IPS DF 4.7 (cell line): Measurements from ENCODE around the gene THSD4.
"Not testable (repeated sequence)": the region's sequence is repeated elsewhere in the genome, so short reads cannot be mapped to it uniquely, and the experiment has no call there.

Experiments
- DNase-seq: peaks from one replicate; pipeline ENCODE4 v3.0.0-alpha.2; 2013; ENCODE audit warnings: low spot score; ENCODE audit errors: extremely low read depth

THSD4 gene

DNA sequence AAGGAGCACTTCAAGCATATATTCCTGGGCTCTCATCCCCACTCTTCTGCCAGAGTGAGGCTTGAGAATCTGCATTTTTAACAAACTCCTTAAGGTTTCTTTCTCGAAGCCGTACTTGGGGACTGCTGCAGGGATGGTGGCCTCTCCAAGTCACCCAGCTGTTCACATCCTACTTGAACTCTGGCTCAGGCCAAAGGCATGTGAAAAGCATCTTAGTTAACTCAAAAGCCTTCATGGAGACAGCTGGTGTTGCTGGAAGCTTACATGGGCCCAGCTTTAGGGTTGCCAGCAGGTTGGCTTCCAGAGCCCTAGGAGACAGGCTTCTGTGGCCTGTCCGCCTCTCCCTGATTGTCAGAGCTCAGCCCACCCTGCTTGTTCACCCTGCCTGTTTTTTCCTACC lies 139.2 kb downstream of the THSD4 start:
- no peak for DNase-seq

DNA sequence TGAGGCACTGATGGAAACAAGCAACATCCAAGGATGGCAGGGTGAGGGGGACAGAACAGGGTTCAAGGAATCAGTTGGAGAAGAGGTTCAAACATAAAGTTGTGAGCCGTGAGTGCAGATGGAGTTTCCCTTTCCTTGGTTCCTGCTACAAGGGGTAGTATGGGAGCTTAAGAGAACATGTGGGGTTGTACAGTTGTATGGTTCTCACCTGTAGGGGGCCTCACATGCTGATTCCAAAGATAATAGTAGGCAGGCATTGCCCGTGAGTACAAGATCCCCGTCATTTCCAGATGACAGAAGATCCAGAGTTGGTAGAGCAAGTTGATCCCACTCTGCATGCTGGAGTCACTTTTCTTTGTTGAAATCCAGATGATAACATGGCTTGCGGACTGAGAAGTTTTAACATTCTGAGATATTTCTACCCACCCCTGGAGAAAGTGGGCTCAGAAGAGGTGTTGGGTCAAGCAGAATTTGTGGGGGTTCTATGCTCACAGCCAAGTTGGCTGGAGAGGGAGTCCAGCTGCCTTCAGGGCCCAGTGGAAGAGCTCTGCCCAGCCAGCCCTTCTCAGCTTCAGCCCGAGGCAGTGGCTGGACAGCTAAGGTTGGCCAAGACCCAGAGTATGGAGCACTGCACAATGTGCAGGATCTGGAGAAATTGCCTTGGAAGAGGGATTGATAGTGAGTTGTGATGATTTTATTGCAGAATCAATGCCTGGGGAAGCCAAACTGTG lies 141.8 kb downstream of the THSD4 start:
- no peak for DNase-seq

DNA sequence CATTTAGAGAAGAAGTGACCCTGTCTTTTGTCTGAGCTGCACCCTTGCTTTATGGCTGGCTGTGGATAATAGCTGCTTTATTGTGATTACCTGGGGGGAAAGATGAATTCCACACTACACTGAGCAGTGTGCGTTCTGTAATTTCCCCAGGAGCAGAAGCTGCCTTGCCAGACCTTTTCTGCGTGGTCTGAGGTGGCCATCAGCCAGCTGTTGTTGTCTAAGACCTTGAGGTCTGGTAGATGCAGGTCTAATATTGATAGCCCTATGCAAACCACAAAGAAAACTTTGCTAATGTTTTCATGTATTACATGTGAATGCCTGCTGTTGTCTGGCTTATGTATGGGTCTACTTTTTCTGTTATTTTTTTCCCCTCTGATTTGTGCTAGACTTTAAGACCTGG lies 144.6 kb downstream of the THSD4 start:
- DNase-seq: no peak

DNA sequence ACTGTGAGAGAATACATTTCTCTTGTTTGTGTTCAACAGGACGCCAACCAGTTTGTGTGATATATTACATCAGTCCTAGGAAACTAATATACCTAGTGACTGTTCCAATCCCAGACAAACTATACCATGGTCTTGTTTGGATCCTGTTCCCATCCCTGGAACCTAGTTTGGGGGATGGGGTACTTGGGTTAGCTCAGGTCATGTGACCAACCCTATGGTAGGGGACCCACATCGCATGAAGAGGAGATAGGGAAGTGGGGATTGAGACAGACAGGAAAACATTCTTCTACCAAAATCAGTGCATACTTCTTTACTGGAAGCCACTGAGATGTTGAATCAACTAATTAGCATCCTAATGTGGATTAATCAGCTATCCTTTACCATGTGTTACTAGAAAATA lies 146.1 kb downstream of the THSD4 start:
- DNase-seq: no peak

DNA sequence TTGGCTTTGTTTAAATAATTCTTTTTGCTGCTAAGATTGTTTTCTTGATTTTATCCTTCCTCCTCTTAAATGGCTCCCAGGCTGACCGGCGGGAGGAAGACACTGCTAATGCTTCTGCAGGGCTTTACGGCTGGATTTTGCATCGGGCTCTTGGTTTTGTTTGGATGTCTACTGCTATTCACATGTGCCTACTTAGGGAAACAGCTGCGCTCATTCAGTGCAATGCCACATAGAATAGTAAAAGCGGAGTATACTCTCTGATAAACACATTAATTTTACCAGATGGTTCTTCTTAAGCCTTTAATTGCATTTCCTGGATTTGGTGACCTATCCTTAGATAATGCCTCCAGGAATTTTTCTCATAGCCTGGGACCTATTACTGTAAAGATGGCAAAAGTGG lies 146.6 kb downstream of the THSD4 start:
- no peak for DNase-seq

DNA sequence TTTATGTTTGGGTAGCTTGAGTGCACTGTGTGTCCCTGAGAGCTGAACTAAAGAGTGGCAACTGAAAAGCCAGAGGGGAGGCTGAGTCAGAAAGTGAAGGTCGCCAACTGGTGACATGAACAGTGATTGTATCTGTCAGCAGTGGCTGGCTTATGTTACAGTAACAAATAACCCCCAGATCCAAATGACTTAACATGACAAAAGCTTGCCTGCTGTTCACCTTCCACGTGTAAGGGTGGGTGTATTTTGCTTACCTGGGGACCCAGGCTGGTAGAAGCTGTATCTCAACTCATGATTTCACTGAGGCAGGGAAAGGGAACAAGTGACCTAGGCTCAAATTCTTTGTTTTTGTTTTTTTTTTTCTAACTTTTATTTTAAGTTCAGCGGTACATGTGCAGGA lies 147.3 kb downstream of the THSD4 start:
- no peak for DNase-seq

DNA sequence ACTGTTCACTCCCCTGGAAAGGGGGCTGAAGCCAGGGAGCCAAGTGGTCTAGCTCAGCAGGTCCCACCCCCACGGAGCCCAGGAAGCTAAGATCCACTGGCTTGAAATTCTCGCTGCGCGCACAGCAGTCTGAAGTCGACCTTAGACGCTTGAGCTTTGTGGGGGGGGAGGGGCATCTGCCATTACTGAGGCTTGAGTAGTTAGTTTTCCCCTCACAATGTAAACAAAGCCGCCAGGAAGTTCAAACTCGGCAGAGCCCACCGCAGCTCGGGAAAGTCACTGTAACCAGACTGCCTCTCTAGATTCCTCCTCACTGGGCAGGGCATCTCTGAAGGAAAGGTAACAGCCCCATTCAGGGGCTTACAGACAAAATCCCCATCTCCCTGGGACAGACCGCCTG lies 150.3 kb downstream of the THSD4 start:
- not testable (repeated sequence) for DNase-seq

DNA sequence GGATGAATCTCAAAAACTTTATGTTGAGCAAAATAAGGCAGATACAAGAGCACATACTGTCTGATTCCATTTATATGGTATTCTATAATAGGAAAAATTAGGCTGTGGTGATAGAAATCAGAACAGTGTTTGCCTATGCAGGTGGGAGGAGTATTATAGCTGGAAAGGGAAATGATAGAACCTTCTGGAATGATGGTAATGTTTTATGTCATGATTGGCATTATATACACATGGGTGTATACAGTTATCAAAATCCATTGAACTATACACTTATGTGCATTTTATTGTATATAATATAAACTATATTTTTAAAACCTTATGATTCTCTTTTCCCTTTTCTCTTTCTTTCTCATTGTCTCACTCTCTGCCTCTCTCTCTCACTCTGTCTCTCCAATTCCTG lies 156.1 kb downstream of the THSD4 start:
- DNase-seq: no peak

DNA sequence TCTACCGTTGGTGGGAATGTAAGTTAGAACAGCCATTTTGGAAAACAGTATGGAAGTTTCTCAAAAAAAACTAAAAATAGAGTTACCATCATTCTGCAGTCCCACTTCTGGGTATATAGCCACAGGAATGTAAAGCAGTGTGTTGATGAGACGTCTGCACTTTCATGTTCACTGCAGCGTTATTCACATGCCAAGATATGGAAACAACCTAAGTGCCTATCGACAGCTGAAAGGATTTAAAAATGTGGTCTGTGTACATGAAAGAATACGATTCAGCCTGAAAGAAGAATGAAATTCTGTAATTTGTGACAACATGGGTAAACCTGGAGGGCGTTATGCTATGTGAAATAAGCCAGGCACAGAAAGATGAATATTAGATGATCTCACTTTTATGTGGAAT lies 157.7 kb downstream of the THSD4 start:
- DNase-seq: no peak

DNA sequence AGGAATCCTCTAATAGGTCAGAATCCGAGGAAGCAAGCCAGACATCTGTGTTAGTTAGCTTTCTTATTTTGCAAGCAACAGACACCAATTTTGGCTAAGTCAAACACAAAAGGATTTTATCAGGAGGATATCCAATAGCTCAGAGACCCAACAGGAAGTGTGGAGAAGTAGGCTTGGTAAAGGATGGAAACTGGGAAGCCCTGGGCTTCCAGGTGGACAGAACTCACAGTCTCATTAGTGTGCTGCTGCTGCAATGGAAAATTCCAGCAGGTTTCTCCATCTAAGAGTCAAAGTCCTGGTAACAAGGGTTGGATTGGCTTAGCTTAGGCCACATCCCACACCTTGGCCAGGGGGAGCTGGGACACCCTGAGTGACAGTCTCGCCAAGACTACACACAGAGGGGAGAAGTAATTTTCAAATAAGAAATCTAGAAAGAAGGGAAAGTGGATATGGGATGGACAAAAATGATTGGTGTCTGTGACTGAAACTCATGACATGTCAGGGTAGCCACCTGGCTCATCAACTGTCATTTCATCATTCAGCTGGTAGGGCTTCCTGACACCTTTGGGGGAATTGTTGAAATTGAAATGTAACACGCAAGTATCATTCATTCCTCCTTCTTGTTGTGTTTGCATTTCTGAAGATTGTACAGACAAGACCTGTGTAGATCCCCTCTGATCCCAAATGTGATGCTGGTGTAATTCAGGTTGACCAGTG lies 158.6 kb downstream of the THSD4 start:
- no peak for DNase-seq

DNA sequence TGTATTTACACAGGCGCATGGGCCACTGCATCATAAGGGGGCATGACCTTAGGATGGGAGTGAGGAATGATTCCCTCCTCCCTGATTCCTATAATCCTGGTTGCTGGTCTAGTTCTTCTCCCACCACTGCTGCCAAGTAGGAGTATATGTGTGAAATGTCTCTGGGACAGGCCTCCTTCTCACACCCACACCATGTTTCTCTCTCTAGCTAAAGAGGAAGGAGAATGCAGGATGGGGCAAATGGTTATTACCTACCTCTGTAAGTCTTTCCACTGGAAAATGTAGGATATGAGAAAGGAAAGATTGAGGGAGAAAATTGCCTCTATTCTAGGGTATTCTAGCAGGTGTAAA lies 159.2 kb downstream of the THSD4 start:
- DNase-seq: no peak

DNA sequence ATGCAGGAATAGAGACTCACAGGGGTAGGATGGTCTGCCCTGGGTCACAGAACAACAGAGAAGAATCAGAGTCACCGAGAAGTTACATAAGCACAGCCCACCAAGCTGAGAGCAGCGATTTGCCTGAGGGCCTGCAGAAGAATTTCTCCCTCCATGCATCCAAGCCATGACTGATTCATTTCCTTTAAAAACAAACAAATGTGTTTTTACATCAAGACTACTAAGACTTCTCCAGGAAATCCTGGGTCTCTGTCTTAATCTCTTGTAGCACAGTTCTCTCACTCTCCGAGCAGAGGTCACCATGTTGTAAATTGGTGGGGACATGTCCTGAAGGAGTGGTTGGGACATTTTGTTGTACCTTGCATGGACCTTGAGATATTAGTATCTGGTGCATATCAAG lies 159.8 kb downstream of the THSD4 start:
- no peak for DNase-seq

DNA sequence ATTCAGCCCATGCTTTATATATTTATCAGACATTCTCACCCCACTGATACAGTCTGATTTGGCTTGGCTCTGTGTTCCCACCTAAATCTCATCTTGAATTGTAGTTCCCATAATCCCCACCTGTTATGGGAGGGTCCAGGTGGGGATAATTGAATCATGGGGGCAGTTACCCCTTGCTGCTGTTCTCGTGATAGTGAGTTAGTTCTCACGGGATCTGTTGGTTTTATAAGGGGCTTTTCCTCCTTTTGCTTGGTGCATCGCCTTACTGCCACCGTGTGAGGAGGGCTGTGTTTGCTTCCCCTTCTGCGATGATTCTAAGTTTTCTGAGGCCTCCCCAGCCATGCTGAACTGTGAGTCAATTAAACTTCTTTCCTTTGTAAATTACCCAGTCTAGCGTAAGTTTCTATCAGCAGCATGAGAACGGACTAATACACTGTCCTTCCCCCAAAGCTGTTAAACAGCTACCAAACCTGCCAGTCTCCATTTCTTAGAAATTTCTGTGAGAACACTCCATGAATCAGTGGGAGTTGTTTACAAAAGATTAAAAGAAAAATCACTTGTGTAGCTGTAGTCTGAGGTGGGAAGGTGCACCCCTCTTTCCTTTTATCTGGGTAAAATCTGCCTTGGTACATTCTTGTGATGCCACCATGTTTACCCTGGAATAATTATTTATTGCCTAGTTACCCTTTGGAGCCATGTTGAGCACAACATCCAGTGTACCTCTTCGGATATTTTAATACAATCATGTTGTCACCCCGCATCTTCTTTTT lies 160.5 kb downstream of the THSD4 start:
- DNase-seq: no peak

DNA sequence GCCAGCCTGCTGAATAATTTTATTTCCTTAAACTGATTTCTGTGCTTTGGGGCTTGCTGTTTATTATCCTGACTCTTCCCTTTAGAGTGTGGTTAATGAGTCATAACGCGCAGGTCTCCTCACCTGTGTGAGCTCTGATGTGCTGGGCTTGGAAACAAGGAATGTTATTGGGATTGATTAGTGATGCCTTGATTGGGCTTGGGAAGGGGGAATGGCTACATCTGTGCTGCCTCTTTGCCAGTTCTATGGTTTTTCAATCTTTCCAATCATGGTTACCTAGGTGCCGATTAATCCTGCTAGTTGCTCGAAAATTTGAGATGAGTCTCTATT lies 161.0 kb downstream of the THSD4 start:
- no peak for DNase-seq

DNA sequence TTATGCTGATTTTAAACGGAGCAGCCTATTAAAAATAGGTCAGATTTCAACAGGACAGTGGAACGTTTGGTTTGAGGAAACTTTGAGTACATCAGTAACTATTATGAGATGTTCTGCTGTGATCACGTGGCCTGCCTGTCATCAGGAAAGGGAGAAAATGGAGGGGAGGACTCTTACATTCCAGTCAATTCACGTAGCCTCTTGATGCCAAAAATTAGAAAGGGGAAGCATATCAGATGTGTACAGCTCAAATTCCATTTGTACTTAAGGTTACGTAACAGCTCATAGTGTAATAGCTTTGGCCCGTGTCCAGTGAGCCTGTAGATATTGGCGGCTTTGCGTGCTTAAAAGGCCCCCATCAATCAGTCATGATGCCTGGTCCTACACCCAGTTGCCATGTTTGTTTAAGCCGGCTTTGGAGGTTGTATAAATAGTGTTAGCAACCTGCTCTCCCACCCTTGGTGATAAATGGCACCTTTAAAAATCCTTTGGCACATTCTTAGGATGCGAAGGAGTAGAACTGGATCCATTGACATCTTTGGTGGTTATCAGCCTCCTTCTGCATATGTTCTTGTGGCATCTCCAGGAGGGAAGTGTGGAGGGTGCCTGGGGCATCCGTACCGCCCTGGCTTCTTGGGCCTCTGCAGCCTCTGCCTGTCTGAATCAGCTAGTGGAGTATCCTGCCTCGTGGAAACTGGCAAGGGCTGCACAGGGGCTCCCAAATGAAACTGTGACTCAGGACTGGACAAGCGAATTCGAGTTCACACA lies 163.9 kb downstream of the THSD4 start:
- no peak for DNase-seq

DNA sequence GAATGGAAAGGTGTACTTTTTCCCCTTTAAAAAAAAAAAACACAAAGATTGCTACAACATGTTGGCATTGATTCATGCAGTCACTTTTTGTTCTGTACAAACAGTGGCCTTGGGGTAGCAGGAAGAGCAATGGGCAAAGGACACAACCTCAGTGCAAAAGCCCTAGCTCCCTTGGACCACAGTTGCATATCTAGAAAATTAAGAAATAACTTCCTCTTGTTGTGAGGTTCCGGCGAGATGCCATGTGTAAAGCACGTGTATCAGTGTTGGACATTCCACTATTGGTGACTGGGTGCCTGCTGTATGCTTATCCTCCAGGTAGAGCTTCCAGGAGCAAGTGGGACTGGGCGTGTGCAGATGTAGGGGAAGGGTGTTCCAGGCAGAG lies 164.5 kb downstream of the THSD4 start:
- no peak for DNase-seq

DNA sequence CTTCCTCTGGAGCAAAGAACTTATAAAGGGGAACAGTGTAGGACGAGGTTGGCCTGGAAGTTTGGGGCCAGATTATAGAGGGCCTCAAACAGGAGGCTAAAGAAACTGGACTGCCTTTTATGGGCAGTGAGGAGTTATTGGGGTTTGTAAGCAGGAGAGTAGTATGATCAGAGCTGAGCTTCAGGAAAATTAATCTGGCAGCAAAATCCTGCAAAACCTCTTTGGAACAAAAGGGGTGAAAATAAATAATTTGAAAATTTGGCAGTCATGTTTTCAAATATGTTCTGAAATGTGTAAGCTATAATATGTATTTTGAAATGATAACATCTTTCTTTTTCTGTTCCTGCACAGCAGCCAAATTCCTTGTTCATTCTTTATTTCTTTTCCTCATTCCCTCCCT lies 164.9 kb downstream of the THSD4 start:
- no peak for DNase-seq

DNA sequence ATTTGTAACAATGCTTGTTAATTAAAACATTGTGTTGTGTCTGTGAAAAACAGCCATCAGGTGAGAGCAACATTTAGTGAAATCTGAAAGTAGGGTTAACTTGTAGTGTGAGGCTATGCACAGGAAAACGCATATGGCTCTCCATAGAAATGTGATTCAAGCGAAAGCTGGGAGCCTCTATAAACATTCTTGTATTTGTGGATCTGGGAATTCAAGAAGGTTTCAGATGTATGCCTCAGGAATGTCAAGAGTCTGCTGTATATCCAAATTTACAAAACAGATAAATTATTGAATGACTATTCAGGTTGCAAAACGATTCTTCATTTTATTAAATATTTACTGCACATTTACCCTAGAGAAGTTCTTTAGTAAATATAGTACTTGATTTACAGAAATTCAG lies 166.0 kb downstream of the THSD4 start:
- no peak for DNase-seq

DNA sequence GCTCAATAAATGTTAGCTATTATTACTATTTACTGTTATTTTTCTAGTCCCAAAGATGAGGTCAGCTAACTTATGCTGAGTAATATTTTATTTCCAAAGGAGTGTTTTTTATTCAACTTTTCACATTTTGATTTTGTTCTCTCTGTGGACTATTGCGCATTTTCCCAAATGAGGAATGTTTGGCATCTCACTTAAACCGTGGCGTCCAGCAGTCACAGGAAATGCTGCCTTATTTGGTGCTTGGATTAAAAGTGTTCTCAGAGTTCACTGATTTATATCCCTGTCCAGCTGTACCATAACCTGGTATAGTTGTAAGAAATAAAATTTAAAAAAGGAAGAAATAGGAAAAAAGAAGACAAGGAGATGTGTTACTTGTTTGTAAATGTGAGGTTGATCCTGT lies 166.8 kb downstream of the THSD4 start:
- DNase-seq: no peak

DNA sequence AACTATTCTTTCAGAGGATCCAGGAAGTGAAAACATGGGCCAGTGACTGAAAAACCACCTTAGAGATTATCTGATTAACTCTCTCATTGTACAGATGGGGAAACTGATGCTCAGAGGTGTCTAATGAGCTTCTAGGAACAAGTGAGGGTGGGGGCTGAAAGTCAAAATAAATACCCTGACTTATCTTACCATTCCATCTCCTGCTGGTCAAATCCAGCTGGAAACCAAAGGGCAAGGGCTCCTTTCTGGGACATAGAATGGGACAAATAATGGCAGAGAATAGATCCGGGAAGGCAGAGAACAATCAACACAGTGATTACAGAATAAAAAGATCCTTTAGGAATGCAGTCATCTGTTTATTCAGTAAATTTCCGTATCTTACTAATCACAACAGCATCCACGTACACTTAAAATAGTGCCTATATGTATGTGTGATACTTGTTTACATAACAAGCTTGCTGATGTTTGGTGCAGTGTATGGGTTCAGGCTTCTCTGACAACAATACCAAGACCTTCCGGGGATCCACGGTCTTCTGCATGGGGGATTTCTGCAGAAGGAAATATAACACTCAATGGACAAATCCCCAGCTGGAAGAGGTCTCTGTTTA lies 173.2 kb downstream of the THSD4 start:
- DNase-seq: no peak

DNA sequence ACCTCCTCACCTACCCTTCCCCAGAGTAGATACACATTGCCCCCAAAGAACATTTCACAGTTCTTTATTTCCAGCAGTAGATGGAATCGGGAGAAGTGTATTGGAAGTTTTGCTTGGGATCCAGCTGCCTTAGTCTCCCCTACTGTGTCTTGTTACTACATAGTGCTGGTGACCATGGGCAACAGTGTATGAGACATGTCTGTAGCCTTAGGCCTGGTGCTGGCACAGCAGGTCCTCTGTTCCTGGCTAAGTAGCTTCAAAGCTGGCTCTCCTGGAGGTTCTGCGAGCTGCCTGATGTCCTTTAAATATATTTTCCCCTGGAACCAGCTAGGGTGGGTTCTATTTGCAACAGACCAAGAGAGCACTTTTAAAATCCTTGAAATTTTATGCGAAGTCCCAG lies 174.7 kb downstream of the THSD4 start:
- DNase-seq: no peak
